ENCODE results near the gene PPP4R3B.

PPP4R3B gene

GRCh38 chr2:55511508-55512124, 105.8 kb downstream of the PPP4R3B start:
- Histone ChIP-seq H3K27ac (ENCODE audit: low read depth, low read length, severe bottlenecking) (no peak overlapping the region), H3K4me3 (ENCODE audit: extremely low read depth, insufficient read depth, low read length, poor library complexity, severe bottlenecking) (no peak overlapping the region), H3K36me3 (ENCODE audit: control insufficient read depth, insufficient read depth, low read length) (no peaks in the 10 kb centered on the region), H3K4me1 (ENCODE audit: control insufficient read depth, insufficient read depth, low read length, poor library complexity, severe bottlenecking) (no peaks in the 10 kb centered on the region), H3K9me3 (ENCODE audit: control insufficient read depth, low read length) (no peaks in the 10 kb centered on the region)
- WGBS, 2 experiments (ENCODE audit: insufficient coverage in 2 of 2), result no CpG with 5 or more reads among the region's 7 CpGs

- Histone ChIP-seq H3K4me1 (ENCODE audit: control insufficient read depth, insufficient read depth, low read length, poor library complexity, severe bottlenecking) (no peaks in the 10 kb centered on the region), H3K4me3 (ENCODE audit: extremely low read depth, insufficient read depth, low read length, poor library complexity, severe bottlenecking) (no peak overlapping the region), H3K27ac (ENCODE audit: low read depth, low read length, severe bottlenecking) (no peak overlapping the region), H3K36me3 (ENCODE audit: control insufficient read depth, insufficient read depth, low read length) (no peaks in the 10 kb centered on the region), H3K9me3 (ENCODE audit: control insufficient read depth, low read length) (no peaks in the 10 kb centered on the region)
- 90 to 92% methylated on average over 6 of the region's 9 CpGs for WGBS, 2 experiments (ENCODE audit: insufficient coverage in 2 of 2)
Measured at GRCh38 chr2:55502590-55503141, 114.8 kb downstream of the PPP4R3B start.

- 80% methylated on average over 1 of the region's 2 CpGs; no CpG with 5 or more reads in 1 of the 2 experiments for WGBS, 2 experiments (ENCODE audit: insufficient coverage in 2 of 2)
- Histone ChIP-seq H3K4me1 (ENCODE audit: control insufficient read depth, insufficient read depth, low read length, poor library complexity, severe bottlenecking) (no peaks in the 10 kb centered on the region), H3K9me3 (ENCODE audit: control insufficient read depth, low read length) (no peaks in the 10 kb centered on the region), H3K4me3 (ENCODE audit: extremely low read depth, insufficient read depth, low read length, poor library complexity, severe bottlenecking) (no peak overlapping the region), H3K36me3 (ENCODE audit: control insufficient read depth, insufficient read depth, low read length) (no peaks in the 10 kb centered on the region), H3K27ac (ENCODE audit: low read depth, low read length, severe bottlenecking) (no peak overlapping the region)
Measured at GRCh38 chr2:55500025-55500424, 117.4 kb downstream of the PPP4R3B start.

DNA sequence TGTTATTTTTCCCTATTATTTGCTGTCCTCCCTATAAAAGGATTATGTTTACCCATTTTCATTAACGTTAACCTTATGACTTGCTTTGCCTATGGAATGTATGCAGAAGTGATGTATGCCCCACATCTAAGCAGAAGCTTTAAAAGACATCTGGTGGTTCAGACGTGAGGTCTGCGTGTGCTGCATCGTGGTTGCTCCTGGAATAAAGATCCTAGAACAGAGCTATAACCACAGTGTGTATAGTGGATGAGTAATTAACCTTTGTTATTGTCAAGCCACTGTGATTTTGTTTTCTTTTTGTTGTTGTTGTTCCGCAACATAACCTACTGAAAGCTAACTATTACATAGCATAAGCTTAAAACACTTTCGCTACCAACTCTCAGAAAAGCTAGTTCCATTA, 118.8 kb downstream of the PPP4R3B start:
- H3K4me1 ChIP-seq (ENCODE audit: control insufficient read depth, insufficient read depth, low read length, poor library complexity, severe bottlenecking), result no peaks in the 10 kb centered on the region
- WGBS, 2 experiments (ENCODE audit: insufficient coverage in 2 of 2), result 82 to 100% methylated on average over 1 to 4 of the region's 6 CpGs
- no peaks in the 10 kb centered on the region for H3K9me3 ChIP-seq (ENCODE audit: control insufficient read depth, low read length)
- H3K36me3 ChIP-seq (ENCODE audit: control insufficient read depth, insufficient read depth, low read length), result no peaks in the 10 kb centered on the region
- H3K27ac ChIP-seq (ENCODE audit: low read depth, low read length, severe bottlenecking), result no peak overlapping the region
- no peak overlapping the region for H3K4me3 ChIP-seq (ENCODE audit: extremely low read depth, insufficient read depth, low read length, poor library complexity, severe bottlenecking)
